Breast epithelium (tissue), 3 donors: ENCODE results near the gene ECSCR.

Experiments
- POLR2A ChIP-seq: fragments of 450-650 bp; IDR thresholded peaks from one replicate; pipeline ENCODE4 v1.6.1; 2016; ENCODE audit warnings: antibody characterized with exemption, mild to moderate bottlenecking, moderate library complexity
- TF ChIP-seq, protein P1 (sequence below), 3 donors: fragments of 450-650 bp; IDR thresholded peaks; one replicate each; pipeline ENCODE4 v1.5.1; 2016 to 2017; ENCODE audit warnings: antibody characterized with exemption in 3 of 3, mild to moderate bottlenecking in 3 of 3, moderate library complexity in 3 of 3

- TF ChIP-seq, protein P1, sequence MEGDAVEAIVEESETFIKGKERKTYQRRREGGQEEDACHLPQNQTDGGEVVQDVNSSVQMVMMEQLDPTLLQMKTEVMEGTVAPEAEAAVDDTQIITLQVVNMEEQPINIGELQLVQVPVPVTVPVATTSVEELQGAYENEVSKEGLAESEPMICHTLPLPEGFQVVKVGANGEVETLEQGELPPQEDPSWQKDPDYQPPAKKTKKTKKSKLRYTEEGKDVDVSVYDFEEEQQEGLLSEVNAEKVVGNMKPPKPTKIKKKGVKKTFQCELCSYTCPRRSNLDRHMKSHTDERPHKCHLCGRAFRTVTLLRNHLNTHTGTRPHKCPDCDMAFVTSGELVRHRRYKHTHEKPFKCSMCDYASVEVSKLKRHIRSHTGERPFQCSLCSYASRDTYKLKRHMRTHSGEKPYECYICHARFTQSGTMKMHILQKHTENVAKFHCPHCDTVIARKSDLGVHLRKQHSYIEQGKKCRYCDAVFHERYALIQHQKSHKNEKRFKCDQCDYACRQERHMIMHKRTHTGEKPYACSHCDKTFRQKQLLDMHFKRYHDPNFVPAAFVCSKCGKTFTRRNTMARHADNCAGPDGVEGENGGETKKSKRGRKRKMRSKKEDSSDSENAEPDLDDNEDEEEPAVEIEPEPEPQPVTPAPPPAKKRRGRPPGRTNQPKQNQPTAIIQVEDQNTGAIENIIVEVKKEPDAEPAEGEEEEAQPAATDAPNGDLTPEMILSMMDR (IDR thresholded peaks at IDR 0.05) = no peak
- no peak for TF ChIP-seq POLR2A
Observed at GRCh38 chr5:139446956-139447779, 15.4 kb downstream of the ECSCR start.
